Measurements from ENCODE around the gene ZNF227. TPM values are rescaled to one million over a fixed set of nuclear protein-coding genes. Genes with fewer than 3 reads are reported as not detected.

ZNF227 gene
- total RNA-seq, 1 donor, result 24.9 TPM

DNA sequence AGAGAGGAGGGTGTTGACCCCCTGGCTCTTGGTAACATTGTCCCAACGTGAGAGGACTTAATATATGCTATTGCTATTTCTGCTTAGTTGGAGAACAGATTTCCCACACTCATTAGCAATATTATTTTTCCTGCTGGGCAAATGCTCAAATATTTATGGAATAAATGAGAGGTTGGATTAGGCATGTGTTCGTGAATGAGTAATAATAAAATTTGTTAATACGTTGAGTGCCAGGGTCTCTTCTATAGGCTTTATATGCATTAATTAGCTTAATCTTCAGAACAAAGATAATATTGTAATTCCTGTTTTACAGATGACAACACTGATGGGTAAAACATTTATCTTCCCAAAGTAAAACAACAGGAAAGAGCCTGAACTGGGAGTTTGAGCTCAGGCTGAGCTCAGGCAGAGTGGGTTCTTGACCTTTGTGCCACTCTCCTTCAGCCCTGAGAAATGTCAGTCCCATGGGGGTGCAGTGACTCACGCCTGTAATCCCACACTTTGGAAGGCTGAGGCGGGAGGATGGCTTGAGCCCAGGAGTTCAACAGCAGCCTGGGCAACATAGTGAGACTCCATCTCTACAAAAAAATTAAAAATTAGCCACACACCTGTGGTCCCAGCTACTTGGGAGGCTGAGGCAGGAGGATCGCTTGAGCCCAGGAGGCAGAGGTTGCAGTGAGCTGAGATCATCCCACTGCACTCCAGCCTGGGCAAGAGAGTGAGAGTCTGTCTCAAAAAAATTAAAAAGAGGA, 48.5 kb downstream of the ZNF227 start:
- H3K4me1 ChIP-seq (ENCODE audit: insufficient read depth, low read length), result peaks cover 5% of the 10 kb centered on the region
- no peak overlapping the region for H3K4me3 ChIP-seq (ENCODE audit: low read length)
- peaks cover 14% of the 10 kb centered on the region for H3K9me3 ChIP-seq (ENCODE audit: low read depth, low read length)
- no peaks in the 10 kb centered on the region for H3K27me3 ChIP-seq (ENCODE audit: insufficient read depth, low read length)

DNA sequence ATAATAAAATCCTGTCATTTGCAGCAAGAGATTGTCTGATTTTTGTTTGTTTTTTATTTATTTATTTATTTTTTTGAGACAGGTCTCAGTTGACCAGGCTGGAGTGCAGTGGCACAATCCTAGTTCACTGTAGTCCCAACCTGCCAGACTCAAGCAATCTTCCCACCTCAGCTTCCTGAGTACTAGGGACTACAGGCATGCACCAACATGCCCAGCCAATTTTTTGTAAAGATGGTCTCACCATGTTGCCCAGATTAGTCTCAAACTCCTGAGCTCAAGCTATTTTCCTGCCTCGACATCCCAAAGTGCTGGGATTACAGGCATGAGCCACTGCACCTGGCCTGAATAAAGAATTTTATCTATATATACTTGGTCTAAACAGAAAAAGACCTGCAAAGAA, 65.0 kb downstream of the ZNF227 start:
- Histone ChIP-seq H3K27me3 (ENCODE audit: insufficient read depth, low read length) (no peaks in the 10 kb centered on the region), H3K4me1 (ENCODE audit: insufficient read depth, low read length) (no peaks in the 10 kb centered on the region), H3K9me3 (ENCODE audit: low read depth, low read length) (peaks cover 38% of the 10 kb centered on the region), H3K4me3 (ENCODE audit: low read length) (no peak overlapping the region)

DNA sequence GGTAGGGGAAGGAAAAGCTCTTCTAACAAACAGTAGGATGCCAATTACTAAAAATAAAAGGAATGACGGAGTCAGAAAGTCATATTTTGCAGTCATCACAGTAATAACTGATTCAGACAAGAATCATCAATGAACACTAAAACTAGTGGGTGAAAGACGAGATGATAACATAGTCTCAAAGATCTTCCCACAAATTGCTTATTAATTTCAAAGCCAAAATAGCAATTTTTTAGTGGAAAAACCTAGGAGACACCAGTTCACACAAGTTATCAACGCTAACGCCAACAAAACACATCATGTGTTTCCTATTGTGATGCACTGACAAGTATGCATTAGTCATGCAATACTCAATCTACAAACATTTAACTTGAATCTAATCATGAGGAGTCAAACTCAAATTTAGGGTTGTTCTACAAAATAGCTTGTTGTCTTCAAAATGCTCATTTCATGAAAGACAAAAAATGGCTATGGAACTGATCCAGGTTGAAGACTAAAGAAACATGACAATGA, 65.9 kb downstream of the ZNF227 start:
- Histone ChIP-seq H3K9me3 (ENCODE audit: low read depth, low read length) (peaks cover 33% of the 10 kb centered on the region), H3K4me3 (ENCODE audit: low read length) (no peak overlapping the region), H3K27me3 (ENCODE audit: insufficient read depth, low read length) (no peaks in the 10 kb centered on the region), H3K4me1 (ENCODE audit: insufficient read depth, low read length) (no peaks in the 10 kb centered on the region)

DNA sequence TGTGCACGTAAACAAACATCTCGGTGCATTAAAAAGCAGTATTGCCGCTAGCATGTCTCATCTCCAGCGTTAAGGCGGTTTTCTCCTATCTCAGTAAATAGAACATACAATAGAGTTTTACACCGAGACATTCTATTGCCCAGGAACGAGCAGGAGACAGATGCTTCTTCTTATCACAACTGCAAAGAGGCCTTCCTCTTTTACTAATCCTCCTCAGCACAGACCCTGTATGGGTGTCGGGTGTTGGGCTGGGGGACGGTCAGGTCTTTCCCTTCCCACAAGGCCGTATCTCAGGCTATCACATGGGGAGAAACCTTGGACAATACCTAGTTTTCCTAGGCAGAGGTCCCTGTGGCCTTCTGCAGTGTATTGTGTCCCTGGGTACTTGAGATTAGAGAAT, 68.6 kb downstream of the ZNF227 start:
- H3K9me3 ChIP-seq (ENCODE audit: low read depth, low read length), result peaks cover 25% of the 10 kb centered on the region

DNA sequence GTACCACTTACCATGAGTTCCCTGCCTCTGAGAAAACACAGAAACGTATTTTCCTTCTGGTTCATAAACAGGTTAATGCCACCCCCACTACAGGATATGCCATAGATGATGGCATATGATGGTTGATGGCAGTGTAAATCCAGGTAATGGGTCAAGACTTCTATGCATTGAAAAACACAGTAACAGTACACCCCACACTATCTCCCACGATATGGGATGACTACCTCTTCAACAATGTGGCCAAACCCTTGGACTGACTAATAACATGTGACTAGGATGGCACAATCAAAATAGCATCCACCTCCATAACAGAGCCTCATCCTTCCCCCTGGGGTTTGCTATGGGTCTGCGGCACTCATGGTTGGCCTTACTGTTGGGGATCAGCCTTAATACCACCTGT, 70.5 kb downstream of the ZNF227 start:
- Histone ChIP-seq H3K4me3 (ENCODE audit: low read length) (no peak overlapping the region), H3K27me3 (ENCODE audit: insufficient read depth, low read length) (no peaks in the 10 kb centered on the region), H3K4me1 (ENCODE audit: insufficient read depth, low read length) (no peaks in the 10 kb centered on the region), H3K9me3 (ENCODE audit: low read depth, low read length) (peaks cover 44% of the 10 kb centered on the region)

More for the DNA sequence above, 68.6 kb downstream of the ZNF227 start:
- no peak overlapping the region for H3K4me3 ChIP-seq (ENCODE audit: low read length)
- H3K4me1 ChIP-seq (ENCODE audit: insufficient read depth, low read length), result no peaks in the 10 kb centered on the region
- H3K27me3 ChIP-seq (ENCODE audit: insufficient read depth, low read length), result no peaks in the 10 kb centered on the region

DNA sequence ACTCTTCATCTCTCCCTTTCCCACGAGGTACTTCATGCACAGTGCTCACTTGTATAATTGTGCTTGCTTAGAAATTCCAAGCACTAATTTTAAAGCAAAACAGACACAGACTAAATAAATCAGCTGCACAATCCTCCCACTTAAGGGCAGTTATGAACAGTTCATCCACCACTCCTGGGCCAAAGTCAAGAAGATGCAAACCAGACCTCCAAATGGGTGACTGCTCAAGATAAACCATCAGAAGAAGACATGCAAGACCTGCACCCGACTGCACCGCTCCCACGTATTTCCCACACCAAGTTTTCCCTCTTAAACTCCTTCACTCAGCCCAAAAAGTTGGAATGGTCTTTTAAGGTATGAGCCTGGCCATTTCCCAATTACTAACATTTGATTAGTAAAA, 72.6 kb downstream of the ZNF227 start:
- H3K4me3 ChIP-seq (ENCODE audit: low read length), result no peak overlapping the region
- H3K9me3 ChIP-seq (ENCODE audit: low read depth, low read length), result peaks cover 57% of the 10 kb centered on the region
- H3K4me1 ChIP-seq (ENCODE audit: insufficient read depth, low read length), result no peaks in the 10 kb centered on the region
- H3K27me3 ChIP-seq (ENCODE audit: insufficient read depth, low read length), result no peaks in the 10 kb centered on the region

Other genes starting within 250 kb of the ZNF227 start
- gene ZNF155, start 228.3 kb upstream of the ZNF227 start, total RNA-seq, result 6.2 TPM
- 3.3 TPM for gene ZNF230, start 209.6 kb upstream of the ZNF227 start, total RNA-seq
- 3.1 TPM for gene ZNF222, start 187.2 kb upstream of the ZNF227 start, total RNA-seq
- gene ZNF223, start 160.5 kb upstream of the ZNF227 start, total RNA-seq, result 0.63 TPM
- gene ZNF284, start 140.4 kb upstream of the ZNF227 start, total RNA-seq, result 0.73 TPM
- 24.0 TPM for gene ZNF224, start 118.2 kb upstream of the ZNF227 start, total RNA-seq
- gene ZNF225, start 99.1 kb upstream of the ZNF227 start, total RNA-seq, result 0.52 TPM
- gene ZNF234, start 71.0 kb upstream of the ZNF227 start, total RNA-seq, result 2.2 TPM
- 7.6 TPM for gene ZNF226, start 47.4 kb upstream of the ZNF227 start, total RNA-seq
- gene ZNF233, start 47.4 kb downstream of the ZNF227 start, total RNA-seq, result 0.63 TPM
- 2.7 TPM for gene ZNF235, start 92.5 kb downstream of the ZNF227 start, total RNA-seq
- under 0.01 TPM for gene ZNF112, start 144.1 kb downstream of the ZNF227 start, total RNA-seq
- 0.63 TPM for gene ZNF285, start 189.1 kb downstream of the ZNF227 start, total RNA-seq
- gene ZNF229, start 235.9 kb downstream of the ZNF227 start, total RNA-seq, result 0.21 TPM

Measured in mononuclear cell (primary cell).